GM10248 (cell line): Measurements from ENCODE around the gene LOXL4.

Experiments used
- CTCF ChIA-PET: fragments of 300-600 bp; sonication (Branson Sonifier 250); formaldehyde crosslinking; extraction: SDS; loops from one replicate; lab custom pipeline; 2021; ENCODE audit warnings: antibody characterized with exemption; lab: Yijun Ruan, JAX
- POLR2A ChIA-PET: fragments of 350-650 bp; sonication (Branson Sonifier 250); formaldehyde crosslinking; extraction: SDS; loops from one replicate; lab custom pipeline; 2020; ENCODE audit warnings: antibody characterized with exemption; lab: Yijun Ruan, JAX
- DNase-seq: peaks from one replicate; pipeline ENCODE4 v3.0.0; 2012; ENCODE audit errors: extremely low spot score
- CTCF ChIP-seq: IDR thresholded peaks from 2 replicates; pipeline ENCODE4 v1.5.1; 2012; ENCODE audit warnings: mild to moderate bottlenecking, low read depth; ENCODE audit errors: extremely low read depth, missing control alignments, control extremely low read depth

The LOXL4 gene

DNA sequence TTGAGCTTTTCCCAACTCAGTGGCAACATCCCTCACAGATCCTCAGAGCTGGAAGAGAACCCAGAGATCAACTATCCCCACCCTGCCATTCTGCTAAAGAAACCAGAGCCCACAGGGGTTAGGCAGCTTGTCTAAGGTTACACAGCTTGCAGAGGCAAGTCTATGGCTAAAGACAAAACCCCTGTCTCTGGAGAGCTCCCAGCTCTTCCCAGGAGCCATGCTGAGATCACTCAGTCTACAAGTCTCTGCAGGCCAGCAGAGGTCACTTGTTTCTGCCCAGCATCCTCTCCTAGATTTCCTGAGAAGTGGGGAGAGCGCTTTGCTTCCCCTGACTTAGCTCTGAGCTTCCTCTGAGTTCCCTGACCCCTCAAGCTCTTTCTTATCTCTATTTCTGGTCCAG, 28.5 kb upstream of the LOXL4 start:
- no peak for DNase-seq
- no peak for TF ChIP-seq CTCF
- ChIA-PET CTCF (interaction anchor here (0.8 to 1.1 kb wide), 3 partner anchors 9 to 13 kb away, joined by 3 to 5 read pairs (median 4); no protein-coding TSS in a partner anchor), POLR2A (no interaction called here)

DNA sequence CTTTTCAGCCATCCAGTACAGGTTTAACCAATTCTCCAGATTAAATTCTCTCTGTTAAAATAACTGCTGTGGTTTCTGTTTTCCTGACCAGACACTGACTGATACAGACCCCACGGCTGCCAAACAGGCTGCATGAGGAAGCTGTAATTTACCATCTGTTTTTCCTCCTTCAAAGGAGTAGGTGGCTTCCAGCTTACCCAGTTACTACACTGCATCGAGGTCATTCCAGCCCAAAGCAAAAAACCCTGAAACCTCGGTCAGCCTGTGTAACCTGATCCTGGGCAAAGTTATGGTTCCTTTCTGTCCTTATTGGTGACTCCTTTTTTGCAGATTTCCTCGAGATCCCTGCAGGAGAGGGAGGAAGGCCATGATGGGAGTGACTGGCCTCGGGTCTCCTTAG, 27.9 kb upstream of the LOXL4 start:
- ChIA-PET CTCF (interaction anchor here (1.0 to 2.8 kb wide), 3 partner anchors 8 to 14 kb away, joined by 4 to 15 read pairs (median 5); no protein-coding TSS in a partner anchor), POLR2A (no interaction called here)
- no peak for TF ChIP-seq CTCF
- DNase-seq, result no peak

DNA sequence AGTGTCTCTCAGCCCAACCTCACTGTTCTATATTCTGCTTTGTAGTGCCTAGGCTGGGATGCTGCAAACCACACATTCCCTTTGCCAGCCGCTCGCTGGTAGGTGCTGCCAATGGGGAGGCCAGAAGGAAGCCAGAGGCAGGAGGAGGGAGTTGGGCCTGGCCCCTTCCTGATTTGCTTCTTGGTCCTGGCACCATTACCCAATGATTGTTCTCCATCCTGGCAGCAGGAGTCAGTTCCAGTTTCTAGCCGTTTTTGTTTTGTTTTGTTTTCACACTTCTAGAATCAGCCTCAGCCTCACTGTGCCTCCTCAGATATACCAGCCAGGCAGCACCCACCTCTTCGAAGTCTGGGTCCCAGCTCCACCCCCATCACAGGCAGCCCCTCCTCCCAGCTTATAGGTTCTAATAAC, 27.4 kb upstream of the LOXL4 start:
- CTCF ChIA-PET, result interaction anchor here (2.8 kb wide), 1 partner anchor 14 kb away, joined by 15 read pairs; no protein-coding TSS in a partner anchor
- no peak for TF ChIP-seq CTCF
- no peak for DNase-seq
- POLR2A ChIA-PET, result no interaction called here

DNA sequence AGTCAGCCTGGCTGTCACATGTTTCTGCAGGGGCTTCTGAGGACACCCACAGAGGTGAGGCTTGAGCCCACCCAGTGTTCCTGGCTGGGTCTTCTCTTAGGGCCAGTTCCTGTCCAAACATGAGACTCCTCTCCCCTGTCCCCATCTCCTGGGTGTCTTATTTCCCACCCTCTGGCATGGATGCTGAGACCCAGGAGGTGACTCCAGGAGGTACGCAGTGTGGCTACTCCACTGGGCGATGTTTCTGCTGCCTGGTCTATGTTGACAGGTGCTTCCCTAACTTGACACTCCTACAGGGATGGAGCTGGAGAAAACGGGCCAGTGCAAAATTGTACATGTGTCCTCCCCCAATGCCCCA, 26.3 kb upstream of the LOXL4 start:
- DNase-seq, result no peak
- ChIA-PET CTCF (interaction anchor here (2.8 kb wide), 1 partner anchor 15 kb away, joined by 15 read pairs; no protein-coding TSS in a partner anchor), POLR2A (no interaction called here)
- TF ChIP-seq CTCF, result no peak

GRCh38 chr10:98293550-98294269, 25.7 kb upstream of the LOXL4 start:
- CTCF ChIA-PET, result interaction anchor here (1.3 to 2.8 kb wide), 3 partner anchors 9 to 22 kb away, joined by 3 to 15 read pairs (median 4); no protein-coding TSS in a partner anchor
- no peak for DNase-seq

GRCh38 chr10:98292971-98293370, 25.0 kb upstream of the LOXL4 start:
- DNase-seq, result no peak
- ChIA-PET CTCF (interaction anchor here (1.3 to 2.8 kb wide), 3 partner anchors 10 to 21 kb away, joined by 3 to 15 read pairs (median 4); no protein-coding TSS in a partner anchor), POLR2A (no interaction called here)
- TF ChIP-seq CTCF, result no peak

More at GRCh38 chr10:98293550-98294269, 25.7 kb upstream of the LOXL4 start:
- POLR2A ChIA-PET, result no interaction called here
- no peak for TF ChIP-seq CTCF
